Naive B cell (primary cell): ENCODE data around the gene GMDS. TPM values are rescaled to one million over a fixed set of nuclear protein-coding genes. Genes with fewer than 3 reads are reported as not detected.

Experiments used
- ATAC-seq, 2 donors: fragments of 150-1000 bp; cut with Tn5 transposase; 2 replicates each; pipeline ENCODE4 v1.10.0; 2021; ENCODE audit warnings: low read depth in 2 of 2, mild to moderate bottlenecking in 2 of 2, moderate library complexity in 2 of 2
- DNase-seq: peaks from one replicate; pipeline ENCODE4 v3.0.0; 2022
- H3K27ac Mint-ChIP-seq, 6 donors: one replicate each; pipeline ENCODE4 v1.8.0; 2020 to 2022; ENCODE audit warnings: mild to moderate bottlenecking in 6 of 6, mixed read lengths in 6 of 6, moderate library complexity in 5 of 6, inconsistent platforms in 2 of 6
- H3K27me3 Mint-ChIP-seq, 3 donors: one replicate each; pipeline ENCODE4 v1.8.0; 2021 to 2022; ENCODE audit warnings: mixed read lengths in 3 of 3, mild to moderate bottlenecking in 1 of 3
- H3K36me3 Mint-ChIP-seq, 2 donors: one replicate each; pipeline ENCODE4 v1.8.0; 2020 to 2022; ENCODE audit warnings: mixed read lengths in 2 of 2, inconsistent platforms in 1 of 2, mild to moderate bottlenecking in 1 of 2
- H3K4me1 Mint-ChIP-seq, 3 donors: one replicate each; pipeline ENCODE4 v1.8.0; 2020 to 2022; ENCODE audit warnings: mixed read lengths in 3 of 3, inconsistent platforms in 1 of 3, mild to moderate bottlenecking in 1 of 3, moderate library complexity in 1 of 3
- H3K4me3 Mint-ChIP-seq, 8 donors: one replicate each; pipeline ENCODE4 v1.8.0; 2020 to 2022; ENCODE audit warnings: mild to moderate bottlenecking in 8 of 8, mixed read lengths in 8 of 8, moderate library complexity in 8 of 8, inconsistent platforms in 2 of 8
- H3K9me3 Mint-ChIP-seq, 7 donors: one replicate each; pipeline ENCODE4 v1.8.0; 2020 to 2022; ENCODE audit warnings: mixed read lengths in 7 of 7, mild to moderate bottlenecking in 5 of 7, inconsistent platforms in 2 of 7, moderate library complexity in 1 of 7
- polyA plus RNA-seq, 6 donors: library from polyadenylated mRNA; unstranded; fragments of 300-500 nt; fragmentation: Illumina TruSeq; gene quantifications; one replicate each; pipeline ENCODE4 v1.2.3, GENCODE V29; 2021; ENCODE audit warnings: low read depth in 6 of 6

The GMDS gene
- polyA plus RNA-seq, 6 donors from 2014 or later, result 12.7 to 23.3 (median 14.7) TPM

DNA sequence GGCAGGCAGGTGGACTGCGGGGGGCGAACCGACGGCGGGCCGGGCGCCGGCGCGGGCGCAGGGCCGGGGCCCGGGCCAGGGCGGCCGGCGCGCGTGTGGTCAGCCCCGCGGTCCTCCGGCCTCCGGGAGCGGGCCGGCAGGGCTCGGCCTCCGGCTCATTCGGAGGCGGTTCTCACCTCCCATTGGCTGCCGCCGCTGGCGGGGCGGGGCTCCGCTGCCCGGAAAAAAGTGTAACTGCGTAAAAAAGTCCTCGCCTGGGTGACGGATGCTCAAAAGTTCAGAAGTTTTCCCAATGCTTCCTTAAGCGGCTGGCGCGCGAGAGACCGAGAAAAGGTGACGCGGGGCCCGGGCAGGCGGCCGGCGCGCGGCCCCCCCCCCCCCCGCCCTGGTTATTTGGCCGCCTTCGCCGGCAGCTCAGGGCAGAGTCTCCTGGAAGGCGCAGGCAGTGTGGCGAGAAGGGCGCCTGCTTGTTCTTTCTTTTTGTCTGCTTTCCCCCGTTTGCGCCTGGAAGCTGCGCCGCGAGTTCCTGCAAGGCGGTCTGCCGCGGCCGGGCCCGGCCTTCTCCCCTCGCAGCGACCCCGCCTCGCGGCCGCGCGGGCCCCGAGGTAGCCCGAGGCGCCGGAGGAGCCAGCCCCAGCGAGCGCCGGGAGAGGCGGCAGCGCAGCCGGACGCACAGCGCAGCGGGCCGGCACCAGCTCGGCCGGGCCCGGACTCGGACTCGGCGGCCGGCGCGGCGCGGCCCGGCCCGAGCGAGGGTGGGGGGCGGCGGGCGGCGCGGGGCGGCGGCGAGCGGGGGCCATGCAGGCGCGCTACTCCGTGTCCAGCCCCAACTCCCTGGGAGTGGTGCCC, 635.5 kb downstream of the GMDS start, which contains the start of gene FOXC1:
Gene FOXC1 (plus strand): TSS at position 268 of the 849 bp plus-strand sequence. CDS start 531 bp downstream, at position 799.
- ATAC-seq, result peak in 1 of 2 donors; percentile 14
- H3K4me3 Mint-ChIP-seq, result peak within 1 kb of the TSS; percentile 84 to 94 (median 90)
- H3K4me1 Mint-ChIP-seq, result peaks cover 41 to 47% (median 47%) of the 10 kb centered on the region in 3 donors
- H3K27ac Mint-ChIP-seq, result peak within 1 kb of the TSS in 4 of 6 donors; percentile 7 to 96 (median 86)
- peaks cover 54 to 59% (median 56%) of the 10 kb centered on the region in 3 donors for H3K27me3 Mint-ChIP-seq
- H3K9me3 Mint-ChIP-seq, result peaks cover 0 to 18% (median 2%) of the 10 kb centered on the region in 7 donors
- no peak for DNase-seq
- no peaks in the 10 kb centered on the region for H3K36me3 Mint-ChIP-seq

DNA sequence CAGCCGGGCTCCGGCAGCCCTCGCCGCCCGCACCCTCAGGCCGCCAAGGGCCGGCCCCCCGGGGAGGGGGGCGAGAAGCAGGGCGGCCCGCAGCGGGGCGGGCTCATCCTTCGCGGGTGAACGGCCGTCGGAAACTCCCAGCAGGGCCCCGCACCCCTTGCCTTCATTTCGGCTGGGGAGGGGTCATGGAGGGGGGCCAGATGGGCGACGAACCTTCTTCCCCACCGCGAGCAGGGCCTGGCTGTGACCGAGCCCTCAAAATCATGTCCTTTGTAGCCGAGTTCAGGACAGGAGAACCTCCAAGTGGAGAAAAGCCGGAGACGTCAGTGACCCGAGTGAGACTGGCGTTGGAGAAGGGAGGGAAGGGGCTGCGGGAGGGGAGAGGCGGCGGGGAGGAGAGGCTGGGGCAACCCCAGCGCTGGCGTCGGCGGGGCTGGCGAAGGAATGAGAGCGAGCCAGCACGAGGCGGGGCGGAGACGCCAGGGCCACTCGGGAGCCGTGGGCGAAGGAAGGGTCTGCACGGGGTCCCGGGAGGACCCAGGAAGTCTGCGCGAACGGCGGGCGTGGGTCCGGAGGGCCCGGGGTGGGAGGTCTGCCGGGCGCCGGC, 636.3 kb downstream of the GMDS start:
- H3K4me3 Mint-ChIP-seq, result peak overlapping the region; percentile 52 to 90 (median 80)
- H3K36me3 Mint-ChIP-seq, result no peaks in the 10 kb centered on the region
- H3K9me3 Mint-ChIP-seq, result peaks cover 0 to 18% (median 2%) of the 10 kb centered on the region in 7 donors
- peaks cover 54 to 59% (median 56%) of the 10 kb centered on the region in 3 donors for H3K27me3 Mint-ChIP-seq
- DNase-seq (no peak), ATAC-seq (no peak)
- peak overlapping the region in 3 of 6 donors; percentile 7 to 71 (median 52) for H3K27ac Mint-ChIP-seq
- peaks cover 41 to 47% (median 47%) of the 10 kb centered on the region in 3 donors for H3K4me1 Mint-ChIP-seq

DNA sequence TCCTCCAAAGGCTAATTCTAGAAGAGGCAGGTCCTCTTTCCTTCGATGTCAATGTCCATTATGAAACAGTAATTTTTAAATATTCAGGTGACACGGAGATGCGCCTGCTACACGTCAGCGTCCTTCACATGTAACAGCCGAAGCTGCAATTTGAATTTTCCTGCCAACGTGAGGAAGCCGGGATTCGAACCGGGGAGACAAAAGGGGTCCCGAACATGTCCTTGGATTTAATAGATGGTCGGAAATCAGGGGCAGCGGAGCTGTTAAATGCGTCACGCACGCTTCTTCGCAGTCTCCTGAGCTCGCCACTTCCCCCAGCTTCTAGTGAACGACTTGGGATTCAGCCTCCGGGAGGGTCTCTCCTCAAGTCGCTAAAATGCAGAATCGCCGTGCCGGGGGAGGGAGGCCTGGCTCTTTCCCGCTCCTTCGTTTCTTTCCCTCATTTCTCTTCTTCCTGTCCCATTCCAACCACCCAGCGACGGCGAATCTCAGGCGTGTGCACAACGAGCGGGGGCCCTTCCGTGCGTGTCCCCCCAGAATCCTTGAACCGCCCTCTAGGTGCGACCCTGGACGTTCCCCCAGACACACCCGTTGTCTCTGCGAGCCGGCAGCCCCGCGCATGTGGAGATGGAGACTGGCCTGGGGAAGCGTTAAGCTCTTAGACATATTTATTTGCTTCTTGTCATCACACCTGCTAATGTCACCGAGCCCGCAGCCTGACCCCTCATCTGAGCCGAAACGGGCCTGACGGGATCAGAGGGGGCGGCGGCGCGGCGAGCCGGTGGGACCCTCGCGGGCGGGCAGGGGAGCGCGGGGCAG, 637.0 kb downstream of the GMDS start:
- H3K36me3 Mint-ChIP-seq, result no peaks in the 10 kb centered on the region
- peaks cover 59 to 63% (median 60%) of the 10 kb centered on the region in 3 donors for H3K27me3 Mint-ChIP-seq
- peaks cover 0 to 18% (median 2%) of the 10 kb centered on the region in 7 donors for H3K9me3 Mint-ChIP-seq
- peaks cover 41 to 47% (median 47%) of the 10 kb centered on the region in 3 donors for H3K4me1 Mint-ChIP-seq
- no peak for ATAC-seq
- peak overlapping the region; percentile 52 to 87 (median 76) for H3K4me3 Mint-ChIP-seq
- H3K27ac Mint-ChIP-seq, result peak overlapping the region in 3 of 6 donors; percentile 7 to 95 (median 91)
- DNase-seq, result no peak

DNA sequence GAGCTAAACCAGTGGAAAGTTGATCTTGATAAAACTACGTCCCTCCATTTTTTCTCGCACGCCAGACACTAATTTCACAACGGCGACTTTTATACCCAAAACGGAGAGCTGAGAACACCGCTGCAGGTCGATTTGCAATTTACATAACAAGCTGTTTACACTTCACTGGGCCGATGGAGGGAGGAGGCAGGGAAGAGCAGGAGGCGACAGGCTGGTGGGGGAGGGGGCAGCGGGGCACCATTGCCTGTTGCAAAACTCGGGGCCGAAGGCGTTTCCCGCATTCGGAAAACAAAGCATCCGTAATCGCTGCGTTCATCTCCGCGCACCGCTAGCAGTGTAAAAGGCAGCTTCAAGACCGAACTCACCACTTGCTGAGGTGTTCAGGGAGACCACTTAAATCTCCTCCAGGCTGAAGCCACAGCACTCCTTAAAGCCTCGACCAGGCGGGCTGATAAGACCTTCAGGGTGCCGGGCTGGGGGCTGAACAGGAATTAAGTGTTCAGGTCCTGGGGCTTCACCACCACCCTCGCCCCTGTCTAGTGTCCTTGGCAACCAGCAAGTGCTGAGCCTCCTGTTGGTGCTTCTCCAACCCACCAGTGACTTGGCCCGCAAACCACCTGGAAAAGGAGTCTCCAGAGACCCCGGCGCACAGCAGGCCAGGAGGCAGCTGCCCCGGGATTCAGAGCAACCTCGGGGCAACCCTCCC, 637.7 kb downstream of the GMDS start:
- Mint-ChIP-seq H3K9me3 (peaks cover 0 to 16% (median 2%) of the 10 kb centered on the region in 7 donors), H3K27me3 (peaks cover 63 to 70% (median 67%) of the 10 kb centered on the region in 3 donors), H3K4me3 (peak overlapping the region; percentile 50 to 84 (median 72)), H3K27ac (peak overlapping the region in 3 of 6 donors; percentile 91 to 96 (median 95)), H3K4me1 (peaks cover 41 to 47% (median 47%) of the 10 kb centered on the region in 3 donors), H3K36me3 (no peaks in the 10 kb centered on the region)
- DNase-seq, result no peak
- no peak for ATAC-seq

DNA sequence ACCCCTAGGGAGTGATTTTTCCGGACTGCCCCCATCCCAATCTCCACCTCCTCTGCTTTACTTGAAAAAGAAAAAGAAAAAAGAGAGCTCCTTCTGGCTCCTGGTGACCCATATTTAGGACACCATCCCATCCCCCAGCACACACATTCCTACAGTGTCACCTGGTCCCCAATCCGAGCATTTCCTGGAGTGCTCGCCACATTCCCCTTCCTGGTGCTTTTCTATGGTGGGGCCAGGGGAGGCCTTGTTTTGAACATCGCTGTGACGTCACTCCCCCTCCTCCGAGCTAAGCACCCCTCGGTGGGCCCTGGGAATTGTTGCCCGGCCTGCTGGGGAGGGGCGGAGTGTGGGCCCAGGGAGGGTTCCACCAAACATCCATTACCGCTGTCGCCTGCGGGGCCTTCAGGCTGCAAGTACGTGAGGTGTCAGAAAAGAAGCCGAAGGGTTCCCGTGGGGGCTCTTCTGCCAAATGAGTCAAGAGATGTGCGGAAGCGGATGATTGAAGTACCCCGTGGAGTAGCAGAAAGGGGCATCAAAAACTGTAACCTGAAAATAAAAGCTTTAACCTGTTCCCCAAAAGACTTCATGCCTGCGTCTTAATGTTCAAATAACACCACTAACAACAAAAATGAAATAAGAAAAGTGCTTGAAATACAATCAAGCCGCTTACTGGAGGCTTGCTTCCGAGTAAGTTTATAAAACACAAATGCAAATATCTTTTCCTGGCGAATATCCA, 638.5 kb downstream of the GMDS start:
- DNase-seq, result no peak
- Mint-ChIP-seq H3K4me3 (peak overlapping the region in 7 of 8 donors; percentile 52 to 84 (median 78)), H3K9me3 (peaks cover 0 to 11% (median 2%) of the 10 kb centered on the region in 7 donors), H3K4me1 (peaks cover 36 to 43% (median 42%) of the 10 kb centered on the region in 3 donors), H3K36me3 (no peaks in the 10 kb centered on the region), H3K27me3 (peaks cover 63 to 73% (median 69%) of the 10 kb centered on the region in 3 donors), H3K27ac (peak overlapping the region in 3 of 6 donors; percentile 66 to 96 (median 78))
- ATAC-seq, result no peak

DNA sequence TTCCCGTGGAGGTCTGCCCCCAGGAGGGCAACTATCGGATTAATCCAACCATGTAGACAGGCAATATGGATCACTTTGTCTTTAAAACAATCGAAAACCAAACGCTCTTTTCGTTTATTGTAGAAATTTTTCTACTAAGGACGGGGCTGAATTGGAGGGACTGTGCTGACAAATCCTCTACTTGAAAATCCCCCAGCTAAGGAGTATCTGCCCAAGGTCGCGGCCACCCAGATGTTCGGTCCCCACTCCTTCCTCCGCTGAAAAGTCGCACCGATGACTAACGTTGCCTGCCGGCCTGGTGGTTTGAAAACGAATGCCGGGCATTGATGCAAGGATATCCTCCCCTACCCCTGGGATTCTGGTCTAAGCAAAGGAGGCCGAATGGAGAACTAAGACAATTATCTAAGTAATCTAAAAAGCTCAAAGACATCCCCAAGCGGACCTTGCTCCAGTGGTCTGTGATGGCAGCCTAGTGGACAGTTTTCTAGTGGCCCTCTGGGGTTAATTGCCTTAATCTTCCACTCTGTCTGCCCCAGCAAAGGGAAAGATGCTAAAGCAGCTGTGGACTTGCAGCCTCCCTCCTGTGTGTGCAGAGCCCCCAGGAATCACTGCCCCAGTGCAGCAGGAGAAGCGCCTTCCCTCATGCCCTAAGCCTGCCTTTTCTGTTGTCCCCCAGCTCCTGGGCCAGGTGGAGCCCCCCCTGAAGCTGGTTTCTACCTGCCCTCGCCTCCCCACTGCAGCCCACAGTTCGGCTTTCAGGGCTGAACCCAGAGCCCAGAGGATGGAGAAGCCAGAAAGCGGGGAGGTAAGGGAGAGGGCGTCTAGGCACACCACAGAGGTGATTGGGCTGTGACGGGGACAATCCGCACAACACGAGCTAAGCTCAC, 639.3 kb downstream of the GMDS start:
- Mint-ChIP-seq H3K27me3 (peaks cover 64 to 77% (median 74%) of the 10 kb centered on the region in 3 donors), H3K4me3 (peak overlapping the region in 7 of 8 donors; percentile 35 to 87 (median 75)), H3K36me3 (no peaks in the 10 kb centered on the region), H3K9me3 (peaks cover 0 to 9% (median 0%) of the 10 kb centered on the region in 7 donors), H3K27ac (peak overlapping the region in 3 of 6 donors; percentile 22 to 93 (median 78)), H3K4me1 (peaks cover 35 to 43% (median 41%) of the 10 kb centered on the region in 3 donors)
- DNase-seq, result no peak
- ATAC-seq, result no peak

DNA sequence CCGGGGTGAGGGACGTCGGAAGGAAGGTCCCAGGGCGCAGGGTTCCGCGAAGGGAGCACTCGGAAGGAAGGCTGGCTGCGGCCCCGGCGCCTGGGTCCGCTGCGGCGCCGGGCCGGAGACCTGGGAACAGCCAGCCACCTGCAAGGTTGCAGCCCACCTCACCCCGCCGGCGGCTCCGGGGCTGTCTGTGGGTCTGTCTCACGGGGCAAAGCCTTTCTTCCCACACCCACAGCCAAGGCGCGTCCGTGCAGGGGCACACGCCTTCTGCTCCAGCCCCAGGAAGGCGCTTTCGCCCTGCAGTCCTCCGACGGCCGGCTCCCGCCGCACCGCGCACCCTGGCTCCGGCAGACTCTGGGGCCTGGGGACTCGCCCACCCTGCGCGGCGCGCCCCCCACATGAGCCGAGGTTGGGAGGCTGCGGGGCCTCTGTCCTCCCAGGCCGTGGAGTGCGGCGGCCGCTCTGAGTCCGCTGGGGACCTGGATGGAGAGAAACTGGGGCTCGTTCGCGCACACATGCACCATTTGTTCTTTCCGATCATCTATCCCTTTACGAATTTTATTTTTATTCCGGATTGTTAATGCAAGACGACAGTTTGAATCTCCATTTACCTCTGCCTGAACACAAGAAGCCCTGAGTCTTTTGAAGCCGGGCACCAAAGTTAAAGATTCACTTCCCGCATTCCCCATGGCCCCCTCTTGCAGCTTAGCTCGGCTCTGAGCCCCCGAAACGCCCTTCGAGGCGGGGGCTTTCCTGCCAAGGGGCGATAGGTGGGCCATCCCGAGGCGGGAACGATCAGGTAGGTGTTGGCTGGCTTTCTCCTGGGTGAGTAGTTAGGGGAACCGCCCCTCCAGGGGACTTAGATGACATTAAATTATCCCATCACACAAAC, 640.2 kb downstream of the GMDS start:
- Mint-ChIP-seq H3K9me3 (peaks cover 0 to 6% (median 0%) of the 10 kb centered on the region in 7 donors), H3K27me3 (peaks cover 69 to 79% (median 77%) of the 10 kb centered on the region in 3 donors), H3K36me3 (no peaks in the 10 kb centered on the region), H3K4me1 (peaks cover 32 to 40% (median 37%) of the 10 kb centered on the region in 3 donors), H3K27ac (peak overlapping the region in 3 of 6 donors; percentile 11 to 67 (median 18)), H3K4me3 (peak overlapping the region; percentile 44 to 87 (median 70))
- ATAC-seq (peak in 1 of 2 donors; percentile 7), DNase-seq (no peak)

DNA sequence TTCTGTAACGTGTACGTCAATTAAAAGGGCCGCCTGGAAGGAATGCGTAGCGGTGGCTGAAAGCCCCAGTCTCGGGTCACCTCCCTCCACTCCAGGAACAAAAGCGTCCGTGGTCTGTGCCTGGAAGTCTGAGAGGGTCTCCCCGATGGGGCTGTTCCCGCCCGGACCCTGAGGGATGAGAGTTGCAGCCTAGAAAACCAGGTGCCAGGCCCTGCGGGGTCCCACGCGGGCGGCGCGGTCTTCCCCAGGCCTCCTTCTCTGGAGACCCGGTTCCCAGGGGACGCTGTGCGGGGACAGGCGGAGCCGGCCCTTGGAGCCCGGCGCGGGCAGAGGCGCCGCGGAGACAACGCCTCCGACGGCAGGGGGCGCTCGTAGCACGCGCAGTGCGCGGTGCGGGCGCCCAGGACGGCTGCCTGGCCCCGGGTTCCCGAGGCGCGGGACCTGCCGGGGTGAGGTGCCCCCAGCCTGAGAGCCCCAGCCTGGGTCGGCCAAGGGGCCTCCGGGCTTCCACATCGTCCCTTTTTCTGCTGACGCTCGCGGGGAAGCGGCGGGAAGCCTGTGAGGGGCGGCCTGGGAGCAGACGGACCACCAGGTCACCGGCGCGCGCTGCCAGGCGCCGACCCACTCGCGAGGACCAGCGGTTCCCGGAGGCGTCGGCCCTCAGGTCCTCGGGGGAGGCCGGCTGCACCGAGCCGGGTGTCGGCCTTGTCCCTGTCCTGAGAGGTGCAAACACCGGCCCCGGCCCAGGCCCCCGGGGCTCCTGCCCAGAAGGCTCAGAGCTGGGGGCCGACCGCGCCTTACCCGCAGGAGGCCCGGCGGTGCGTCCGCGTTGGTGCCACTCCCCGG, 641.0 kb downstream of the GMDS start:
- ATAC-seq (peak; percentile 78 to 83), DNase-seq (peak; percentile 70)
- Mint-ChIP-seq H3K36me3 (no peaks in the 10 kb centered on the region), H3K4me1 (peaks cover 32 to 40% (median 37%) of the 10 kb centered on the region in 3 donors), H3K4me3 (peak overlapping the region in 6 of 8 donors; percentile 5 to 65 (median 38)), H3K27ac (no peak overlapping the region), H3K9me3 (peaks cover 0 to 6% (median 0%) of the 10 kb centered on the region in 7 donors), H3K27me3 (peaks cover 78 to 88% (median 85%) of the 10 kb centered on the region in 3 donors)

DNA sequence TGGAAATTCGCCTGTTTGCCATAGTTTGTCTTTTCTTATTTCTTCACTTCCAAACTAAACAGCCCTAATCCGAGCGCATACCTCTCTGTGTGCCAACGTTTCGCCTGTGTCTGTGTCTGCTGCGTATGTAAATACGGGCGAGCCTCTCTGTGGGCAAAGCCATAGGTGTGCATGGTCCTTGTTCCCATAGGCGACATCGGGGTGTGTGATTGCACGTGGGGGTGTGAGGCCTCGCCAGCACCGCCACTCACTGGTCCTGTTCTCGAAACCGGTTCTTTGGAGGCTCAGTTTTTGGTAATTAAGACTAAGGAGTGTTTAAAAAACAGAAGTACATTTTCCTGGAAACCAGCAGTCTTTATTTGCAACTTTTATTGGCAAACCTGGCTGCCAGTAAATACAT, 641.7 kb downstream of the GMDS start:
- ATAC-seq (no peak), DNase-seq (no peak)
- Mint-ChIP-seq H3K27ac (no peak overlapping the region), H3K4me1 (peaks cover 28 to 38% (median 34%) of the 10 kb centered on the region in 3 donors), H3K9me3 (peaks cover 0 to 6% (median 0%) of the 10 kb centered on the region in 7 donors), H3K36me3 (no peaks in the 10 kb centered on the region), H3K4me3 (peak overlapping the region in 5 of 8 donors; percentile 37 to 67 (median 43)), H3K27me3 (peaks cover 81 to 88% (median 87%) of the 10 kb centered on the region in 3 donors)
